ENCODE measurements around the gene C5orf47.
A peak's percentile ranks its signal among the peaks of the same experiment; 100 is the strongest.

DNA sequence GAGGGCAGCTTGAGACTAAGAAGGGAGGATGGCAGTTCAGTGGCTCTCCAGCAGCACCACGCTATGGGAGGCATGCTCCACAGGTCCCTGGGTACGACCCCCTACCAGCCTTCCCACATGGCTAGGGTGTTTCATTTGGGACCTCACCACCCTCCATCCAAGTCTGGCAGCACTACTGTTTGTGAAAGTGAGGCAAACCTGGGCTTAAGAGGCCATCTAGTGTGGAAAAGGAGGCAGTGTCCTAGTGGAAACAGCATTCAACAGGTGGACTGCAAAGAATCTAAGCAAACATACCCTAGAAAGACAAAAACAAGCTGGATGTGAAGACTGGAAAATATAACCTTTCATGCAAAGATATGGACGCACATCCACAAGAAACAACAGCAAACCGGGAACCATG lies 4.8 kb upstream of the C5orf47 start:
- TF ChIP-seq CTCF (IDR thresholded peaks at IDR 0.05; ENCODE audit: low read depth, low read length, missing input control): peak; percentile 69
- no peak for TF ChIP-seq MAX (IDR thresholded peaks at IDR 0.05)
- no peak for TF ChIP-seq HNF4G (IDR thresholded peaks at IDR 0.05)
- no peak for TF ChIP-seq TAF1 (conservative IDR thresholded peaks at IDR 0.05)
- TF ChIP-seq JUND (IDR thresholded peaks at IDR 0.05): no peak
- TF ChIP-seq, protein P1, sequence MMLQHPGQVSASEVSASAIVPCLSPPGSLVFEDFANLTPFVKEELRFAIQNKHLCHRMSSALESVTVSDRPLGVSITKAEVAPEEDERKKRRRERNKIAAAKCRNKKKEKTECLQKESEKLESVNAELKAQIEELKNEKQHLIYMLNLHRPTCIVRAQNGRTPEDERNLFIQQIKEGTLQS (IDR thresholded peaks at IDR 0.05): no peak
- no peak for TF ChIP-seq NR2F2 (IDR thresholded peaks at IDR 0.05)
- no peak for TF ChIP-seq REST (IDR thresholded peaks at IDR 0.05)
- no peak for TF ChIP-seq ZBTB33 (IDR thresholded peaks at IDR 0.05)
- TF ChIP-seq RAD21 (IDR thresholded peaks at IDR 0.05): peak; percentile 90 to 93

All from liver (tissue), 3 donors.